GM18909 (cell line): ENCODE results near the gene FAF1.
"Not testable (repeated sequence)": the region's sequence is repeated elsewhere in the genome, so short reads cannot be mapped to it uniquely, and the experiment has no call there.

Source experiments
- ATAC-seq: cut with Tn5 transposase; IDR thresholded peaks from one replicate; pipeline ENCODE4 v1.9.1; 2021; ENCODE audit warnings: mild to moderate bottlenecking; ENCODE audit not compliant: unreplicated experiment, poor library complexity

FAF1 gene

DNA sequence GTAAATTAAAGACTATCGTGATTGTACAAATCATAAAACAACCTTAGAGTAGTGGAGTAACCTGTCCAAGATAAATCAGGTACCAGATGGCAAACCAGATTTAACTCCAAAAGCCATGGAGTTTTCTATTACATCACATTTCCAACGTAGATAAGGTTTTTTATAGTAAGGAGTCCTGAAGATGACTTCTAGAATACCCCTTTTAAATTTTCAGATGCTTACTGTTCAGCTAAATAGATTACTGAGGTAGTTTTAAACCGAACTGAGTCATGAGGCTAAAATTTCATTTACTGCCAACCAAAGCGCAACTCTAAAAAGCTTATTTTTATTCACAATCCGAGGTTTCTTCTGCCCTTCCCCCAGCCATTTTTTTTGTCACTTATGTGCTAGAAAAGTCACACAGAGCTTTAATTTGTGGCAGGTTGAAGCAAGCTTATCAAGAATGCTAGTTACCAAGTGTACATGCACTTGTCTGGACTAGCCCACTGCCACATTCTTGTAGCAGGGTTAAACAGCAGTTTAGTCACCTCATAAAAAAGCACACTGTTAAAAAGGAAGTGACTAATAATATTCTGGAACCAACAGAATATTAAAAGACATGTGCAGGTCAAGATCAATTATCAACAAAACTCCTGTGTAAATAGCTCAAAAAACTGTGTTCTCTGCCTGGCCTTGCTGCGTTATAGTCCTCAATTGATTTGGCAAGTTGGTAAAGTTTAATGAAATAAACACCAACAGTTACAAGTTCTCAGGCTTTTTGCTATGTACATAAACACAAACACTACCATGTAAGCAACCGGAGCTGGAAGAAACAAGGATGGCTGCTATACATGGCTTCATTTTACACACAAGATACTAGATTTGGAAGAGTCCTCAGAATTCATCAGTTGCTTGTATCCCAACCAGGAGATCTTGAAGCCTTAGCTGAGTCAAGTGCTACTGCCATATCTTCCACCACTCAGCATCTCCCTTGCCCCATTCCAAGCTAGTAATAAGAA, 356.5 kb downstream of the FAF1 start:
- no peak for ATAC-seq

DNA sequence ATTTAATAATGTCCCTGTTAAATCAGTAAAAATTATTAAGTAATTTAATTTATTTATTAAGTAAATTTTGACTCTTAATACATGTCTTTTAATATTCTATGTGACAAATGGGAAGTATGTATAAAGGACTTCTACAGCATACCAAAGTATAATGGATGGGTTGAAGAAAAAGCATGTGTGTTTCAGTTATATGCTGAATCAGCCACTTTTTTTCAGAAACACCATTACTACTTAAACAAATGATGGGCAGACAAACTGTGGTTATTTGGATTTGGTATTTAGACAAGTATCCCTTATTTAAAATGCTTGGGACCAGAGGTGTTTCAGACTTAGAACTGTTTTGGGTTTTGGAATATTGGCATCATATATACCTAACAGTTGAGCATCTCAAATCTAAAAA, 360.5 kb downstream of the FAF1 start:
- ATAC-seq: no peak

DNA sequence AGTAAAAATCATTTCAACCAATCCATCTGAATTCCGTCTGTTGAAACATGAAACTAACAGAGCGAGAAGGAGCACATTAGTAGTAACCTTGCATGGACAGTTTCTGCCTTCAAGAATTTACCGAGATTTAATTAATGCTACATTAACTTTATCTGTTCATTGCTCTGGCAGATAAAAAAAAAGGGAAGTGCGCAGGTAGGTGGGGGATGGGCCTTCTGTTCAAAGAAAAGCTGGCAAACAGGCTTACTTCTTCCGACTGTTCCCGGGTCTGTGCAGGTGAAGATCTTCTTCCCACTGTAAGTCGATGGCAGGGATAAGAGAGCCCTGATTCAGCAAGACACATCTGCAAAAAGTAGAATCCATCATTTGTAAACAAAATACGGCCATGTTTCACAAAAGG, 364.2 kb downstream of the FAF1 start:
- no peak for ATAC-seq

DNA sequence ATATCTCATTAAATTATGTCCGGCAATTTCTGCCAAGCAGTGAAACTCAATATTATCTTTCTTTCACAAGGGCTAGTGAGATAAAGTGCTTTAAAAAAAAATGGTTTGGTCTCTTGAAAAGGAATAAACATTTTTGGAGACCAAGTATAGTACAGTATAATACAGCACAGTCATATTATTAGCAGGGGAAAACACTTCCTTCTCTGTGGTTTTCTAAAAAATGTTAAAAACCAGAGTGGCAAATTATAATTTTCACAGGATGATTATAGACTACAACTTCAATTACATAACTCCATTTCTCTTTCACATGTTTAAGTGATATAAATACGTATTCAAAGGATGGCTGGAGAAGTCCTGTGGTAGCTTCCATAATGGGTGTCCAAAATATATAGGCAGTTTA, 366.6 kb downstream of the FAF1 start:
- ATAC-seq: no peak

DNA sequence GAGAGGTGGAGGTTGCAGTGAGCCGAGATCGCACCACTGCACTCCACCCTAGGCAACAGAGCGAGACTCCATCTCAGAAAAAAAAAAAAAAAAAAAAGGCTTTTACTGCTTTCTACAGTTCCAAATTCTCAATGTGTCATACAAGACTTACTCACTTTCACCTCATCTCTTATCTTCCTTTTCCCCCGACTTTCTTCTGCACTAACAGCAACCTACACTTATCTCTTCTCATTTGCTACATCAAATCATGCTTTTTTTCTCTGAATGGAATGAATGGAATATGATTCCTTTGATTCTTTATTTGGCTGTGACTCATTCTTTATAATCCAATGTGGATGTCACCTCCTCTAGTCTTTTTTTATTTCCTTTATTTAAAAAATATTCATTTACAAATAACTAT, 368.5 kb downstream of the FAF1 start:
- no peak for ATAC-seq

DNA sequence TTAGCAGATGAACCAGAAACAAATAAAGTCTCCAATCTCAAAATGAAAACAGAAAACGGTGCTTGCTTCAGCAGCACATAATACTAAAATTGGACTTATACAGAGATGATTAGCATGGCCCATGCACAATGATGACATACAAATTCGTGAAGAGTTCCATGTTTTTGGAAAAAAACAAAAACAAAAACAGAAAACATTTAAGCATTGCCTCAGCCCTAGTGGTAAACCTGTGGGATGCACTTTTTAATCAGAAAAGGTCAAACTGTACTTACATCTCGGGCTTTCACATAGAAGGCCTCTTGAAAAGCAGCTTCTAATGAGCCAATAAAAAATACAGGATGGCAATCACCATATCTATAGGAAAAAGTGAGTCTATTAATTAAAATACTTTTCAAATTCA, 377.7 kb downstream of the FAF1 start:
- ATAC-seq: no peak

DNA sequence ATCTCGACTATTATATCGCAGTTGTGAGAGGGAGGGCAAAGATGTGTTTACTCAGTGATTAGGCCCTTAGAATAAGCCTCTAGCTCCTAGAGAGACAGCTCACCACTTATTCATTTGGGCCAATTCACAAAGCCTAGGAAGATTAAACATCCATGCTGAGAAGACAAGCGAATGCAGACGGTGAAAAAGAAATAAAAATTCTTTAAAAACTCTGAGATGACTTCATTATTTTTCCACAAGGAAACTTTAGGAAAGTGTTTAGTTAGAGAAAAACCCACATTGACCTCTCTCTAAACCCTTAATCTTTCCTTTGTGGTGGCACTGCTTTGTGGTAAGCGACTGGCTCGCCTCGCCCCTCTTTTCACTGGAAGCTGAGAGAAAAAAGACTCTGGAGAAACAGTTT, 390.0 kb downstream of the FAF1 start:
- ATAC-seq: no peak

DNA sequence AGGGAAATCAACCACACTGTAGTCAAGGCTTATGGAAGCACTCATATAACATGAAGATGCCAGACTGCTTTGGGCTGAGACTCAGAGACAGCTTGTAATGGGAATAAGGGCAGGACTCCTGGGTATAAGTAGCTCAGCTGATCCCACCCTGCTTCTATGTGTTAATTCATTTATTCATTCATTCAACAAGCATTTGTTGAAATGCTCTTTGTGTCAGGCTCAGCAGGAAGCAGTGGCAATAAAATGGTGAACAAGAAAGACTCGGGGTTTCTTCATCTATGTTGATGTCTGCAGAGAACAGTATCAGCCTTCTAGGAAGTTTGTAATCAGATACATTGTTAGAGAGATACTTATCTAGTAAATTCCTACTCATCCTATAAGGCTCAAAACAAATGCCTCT, 391.3 kb downstream of the FAF1 start:
- ATAC-seq: no peak

DNA sequence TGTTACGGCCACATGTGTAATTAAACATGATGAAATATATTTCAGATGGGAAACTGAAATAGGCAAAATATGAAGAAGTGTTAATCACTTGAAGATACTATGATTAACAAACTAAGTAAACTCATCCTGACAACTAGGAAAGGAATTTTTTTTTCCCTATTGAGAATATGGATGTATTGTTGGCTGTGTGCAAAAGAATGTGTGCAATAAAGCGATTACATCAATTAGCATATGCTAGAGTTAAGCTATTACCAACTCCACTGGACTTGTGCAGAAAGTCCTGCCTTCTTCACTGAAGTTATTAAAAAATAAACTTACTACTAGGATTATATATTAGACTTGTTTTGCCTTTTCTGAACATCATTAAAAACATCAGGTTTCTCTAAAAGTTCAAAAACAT, 393.7 kb downstream of the FAF1 start:
- ATAC-seq: no peak

DNA sequence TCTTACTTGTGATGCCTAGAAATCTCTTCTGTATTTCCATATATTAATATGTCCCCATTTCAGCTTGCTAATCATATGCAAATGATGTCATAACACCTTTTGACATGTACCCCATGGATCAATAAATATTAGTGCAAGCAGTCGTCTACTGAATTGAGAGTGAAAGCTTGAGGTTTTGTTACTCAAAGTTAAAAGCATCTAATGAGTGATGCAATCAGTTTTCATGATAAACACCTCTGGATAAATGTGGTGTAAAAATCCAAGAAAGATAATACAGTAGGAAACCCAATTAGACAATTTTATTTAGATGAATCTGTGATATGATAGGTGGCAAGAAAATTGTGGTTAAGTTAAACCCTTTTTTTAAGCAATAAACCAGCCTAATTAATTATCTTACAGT, 395.6 kb downstream of the FAF1 start:
- ATAC-seq: no peak

DNA sequence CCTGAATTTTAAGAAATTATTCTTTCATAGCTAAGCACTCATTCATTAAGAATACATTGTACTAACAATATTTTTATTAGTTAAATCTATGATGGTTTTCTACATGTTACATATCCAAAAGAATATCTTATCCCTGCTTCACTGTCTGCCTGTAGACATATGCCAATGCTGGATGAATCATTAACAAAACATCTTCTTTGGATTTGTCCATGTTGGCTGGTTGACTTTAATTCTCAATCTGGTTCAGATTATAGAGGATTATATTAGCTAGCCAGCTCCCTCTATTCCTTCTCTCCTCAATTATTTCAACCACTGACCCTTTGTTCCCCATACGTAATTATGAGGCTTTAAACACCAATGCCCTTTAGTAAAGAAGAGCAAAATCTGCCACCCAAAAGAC, 398.0 kb downstream of the FAF1 start:
- no peak for ATAC-seq

DNA sequence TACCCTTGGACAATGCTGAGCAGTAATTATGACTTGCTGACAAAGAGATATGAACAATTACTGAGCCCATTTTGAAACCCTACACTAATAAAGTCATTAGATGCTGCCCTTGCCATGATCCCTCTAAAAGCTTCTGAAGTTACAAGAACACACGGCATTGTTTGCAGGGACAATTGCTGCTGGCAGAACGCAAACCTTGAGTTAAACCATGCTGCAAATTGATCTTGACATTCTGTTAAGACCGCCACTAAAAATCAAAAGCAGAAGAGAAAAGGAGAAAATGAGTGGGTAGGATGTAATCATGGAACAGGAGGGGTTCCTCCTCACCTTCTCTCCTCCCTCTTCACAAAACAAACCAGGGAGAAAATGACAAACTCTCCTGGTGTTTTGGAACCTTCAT, 400.6 kb downstream of the FAF1 start:
- no peak for ATAC-seq

DNA sequence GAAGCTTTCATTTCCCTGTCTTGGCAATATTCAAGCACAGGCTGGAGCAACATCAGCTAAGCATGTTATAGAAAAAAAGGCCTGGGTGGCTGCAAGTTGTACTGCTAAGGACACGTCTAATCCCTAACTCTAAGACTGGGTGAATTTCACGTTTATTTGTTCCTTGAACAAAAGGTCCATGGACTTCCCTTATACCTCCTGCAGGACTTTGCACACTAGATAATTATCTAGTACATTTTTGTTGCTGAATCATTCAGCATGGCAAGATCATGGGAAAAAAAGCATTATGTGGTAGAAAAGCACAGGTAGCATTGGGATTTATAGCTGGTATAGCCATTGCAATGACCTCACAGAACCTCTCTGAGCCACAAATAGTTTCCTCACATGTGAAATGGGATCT, 406.1 kb downstream of the FAF1 start:
- no peak for ATAC-seq

DNA sequence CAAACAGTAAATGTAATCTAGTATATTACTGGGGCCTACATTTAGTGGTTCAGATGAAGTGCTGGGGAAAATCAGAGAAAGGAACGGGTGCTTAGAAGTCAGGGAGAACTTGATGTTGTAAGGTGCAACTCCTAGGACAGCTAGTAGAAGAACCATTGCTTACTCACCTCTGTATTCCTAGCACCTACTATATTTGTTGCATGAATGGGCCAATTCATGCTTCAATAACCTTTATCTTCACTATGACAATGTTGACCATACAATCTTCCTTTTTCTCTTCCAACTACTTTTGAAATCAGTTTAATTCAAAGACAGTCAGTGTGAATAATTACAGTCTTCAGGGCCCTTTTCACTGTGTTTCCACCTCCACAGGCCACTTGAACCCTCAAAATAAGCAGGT, 411.8 kb downstream of the FAF1 start:
- no peak for ATAC-seq

DNA sequence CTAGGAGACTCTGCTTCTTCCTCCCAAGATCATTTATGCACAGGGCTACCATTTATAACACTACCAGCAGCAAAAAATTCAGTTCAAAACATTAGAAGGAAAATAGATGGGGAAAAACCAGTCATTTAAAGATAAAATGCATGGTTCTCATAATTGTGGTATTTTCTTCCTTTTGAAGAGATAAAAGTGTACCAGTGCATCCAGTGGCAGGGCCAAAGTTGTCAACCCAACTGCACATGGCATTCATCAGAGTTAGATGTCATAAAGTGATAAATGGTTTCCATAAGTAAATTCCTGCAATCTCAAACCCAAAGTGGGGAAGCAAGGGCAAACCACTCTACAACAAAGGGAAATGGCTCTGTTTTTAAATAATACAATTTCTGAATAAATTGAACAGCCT, 417.7 kb downstream of the FAF1 start:
- ATAC-seq: no peak

DNA sequence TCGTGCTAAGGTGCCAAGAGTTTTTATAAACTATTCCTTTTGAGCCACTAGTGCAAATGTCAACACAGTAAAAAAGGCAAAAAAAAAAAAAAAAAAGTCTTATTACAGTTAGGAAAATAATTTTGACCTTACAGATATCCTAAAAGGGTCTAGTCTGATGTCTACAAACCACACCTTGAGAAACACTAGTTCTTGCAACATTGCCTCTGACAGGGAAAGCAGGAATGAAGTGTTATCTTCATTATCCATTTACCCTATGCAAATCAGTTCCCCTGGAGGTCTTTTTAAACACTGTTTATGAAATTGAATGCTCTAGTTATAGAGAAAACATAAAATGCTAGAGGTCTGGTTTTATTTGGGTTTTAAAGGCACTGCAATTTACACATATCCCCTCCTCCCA, 421.6 kb downstream of the FAF1 start:
- no peak for ATAC-seq

DNA sequence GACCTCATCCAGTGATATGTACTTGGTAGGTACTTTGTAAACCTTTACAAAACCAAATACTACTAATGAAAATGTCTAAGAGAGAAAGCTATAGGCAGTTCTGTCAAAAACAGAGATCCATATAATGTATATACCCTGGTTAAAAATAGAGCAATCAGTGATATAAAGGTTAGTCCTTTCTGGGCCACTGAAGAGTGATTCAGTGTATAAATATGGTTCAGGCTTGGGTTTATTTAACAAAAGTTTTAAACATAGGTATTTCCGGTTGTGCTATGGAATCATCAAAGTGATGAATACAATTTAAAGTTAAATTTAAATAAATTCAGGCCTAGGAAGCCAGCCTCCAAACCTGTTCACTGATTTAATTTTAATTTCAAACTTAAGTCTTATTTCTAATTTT, 428.5 kb downstream of the FAF1 start:
- ATAC-seq: no peak

DNA sequence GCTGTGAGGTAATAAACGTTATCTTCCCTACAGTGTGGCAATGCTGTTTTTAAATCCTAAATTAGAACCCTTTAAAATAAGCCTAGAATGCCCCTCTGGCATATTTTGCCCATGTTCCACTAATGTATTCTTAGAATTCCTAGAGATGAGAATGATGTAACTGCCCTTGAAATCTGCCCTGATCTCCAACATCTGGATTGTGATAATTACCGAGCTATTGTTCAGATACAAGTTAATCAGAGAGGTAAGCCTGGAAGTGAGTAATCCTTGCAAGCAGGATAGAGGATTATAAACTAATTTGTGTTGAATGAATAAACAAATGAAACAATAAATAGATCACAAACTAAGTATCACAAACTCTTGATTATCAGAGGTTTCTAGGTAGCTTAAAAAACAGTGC, 429.0 kb downstream of the FAF1 start:
- no peak for ATAC-seq

DNA sequence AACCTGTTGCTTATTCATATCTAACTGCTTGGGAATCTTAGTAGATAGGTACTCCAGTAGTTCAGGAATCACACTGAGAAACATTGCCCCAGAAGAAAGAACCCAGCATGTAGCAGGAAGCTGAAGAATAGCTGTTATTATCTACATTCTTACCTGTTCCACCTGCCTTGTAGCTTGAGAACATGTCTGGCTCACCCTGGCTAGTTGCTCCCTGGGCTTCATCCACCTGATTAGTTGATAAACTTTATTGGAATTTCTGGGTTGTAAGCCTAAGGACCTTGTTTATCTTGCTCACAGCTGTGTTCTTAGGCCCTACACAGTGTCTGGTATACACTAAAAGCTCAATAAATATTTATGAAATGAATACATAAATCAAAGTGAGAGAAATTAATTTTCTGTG, 430.6 kb downstream of the FAF1 start:
- no peak for ATAC-seq

DNA sequence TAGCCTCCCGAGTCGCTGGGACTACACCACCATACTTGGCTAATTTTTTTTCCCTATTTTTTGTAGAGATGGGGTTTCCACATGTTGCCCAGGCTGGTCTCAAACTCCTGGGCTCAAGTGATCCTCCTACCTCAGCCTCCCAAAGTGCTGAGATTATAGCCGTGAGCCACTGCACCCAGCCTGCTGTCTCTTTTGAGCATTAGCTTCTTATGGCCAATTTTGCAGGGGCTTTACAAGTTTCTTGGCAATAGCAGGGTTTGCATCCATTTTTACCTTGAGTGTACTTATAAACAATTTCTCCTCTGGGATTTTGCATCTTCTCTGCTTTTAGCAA, 432.1 kb downstream of the FAF1 start:
- ATAC-seq: not testable (repeated sequence)

DNA sequence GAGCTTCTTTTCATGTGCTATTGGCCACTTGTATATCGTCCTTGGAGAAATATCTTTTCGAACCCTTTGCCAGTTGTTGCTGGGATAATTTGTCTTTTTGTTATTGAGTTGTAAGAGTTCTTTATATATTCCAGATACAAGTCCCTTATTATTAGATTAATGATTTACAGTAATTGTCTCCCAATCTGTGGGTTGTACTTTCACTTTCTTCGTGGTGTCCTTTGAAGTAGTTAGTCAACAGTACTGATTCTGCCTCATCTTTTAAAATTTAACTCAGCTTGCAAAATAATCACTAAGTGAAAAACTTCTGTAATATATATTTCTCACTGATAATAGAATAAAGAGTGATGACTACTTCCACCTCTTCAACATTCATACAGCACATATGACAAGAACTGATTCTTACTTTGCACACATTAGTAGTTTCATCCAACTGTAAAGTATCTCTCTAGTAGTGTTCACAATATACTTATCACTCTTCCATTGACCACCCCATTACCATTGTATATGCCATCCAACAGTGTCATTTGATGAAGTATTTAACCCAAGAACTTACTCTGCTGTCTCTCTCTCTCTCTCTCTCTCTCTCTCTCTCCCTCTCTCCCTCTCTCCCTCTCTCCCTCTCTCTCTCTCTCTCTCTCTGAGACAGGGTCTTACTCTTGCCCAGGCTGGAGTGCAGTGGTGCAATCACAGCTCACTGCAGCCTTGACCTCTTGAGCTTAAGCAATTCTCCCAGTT, 432.6 kb downstream of the FAF1 start:
- ATAC-seq: peak; percentile 75

DNA sequence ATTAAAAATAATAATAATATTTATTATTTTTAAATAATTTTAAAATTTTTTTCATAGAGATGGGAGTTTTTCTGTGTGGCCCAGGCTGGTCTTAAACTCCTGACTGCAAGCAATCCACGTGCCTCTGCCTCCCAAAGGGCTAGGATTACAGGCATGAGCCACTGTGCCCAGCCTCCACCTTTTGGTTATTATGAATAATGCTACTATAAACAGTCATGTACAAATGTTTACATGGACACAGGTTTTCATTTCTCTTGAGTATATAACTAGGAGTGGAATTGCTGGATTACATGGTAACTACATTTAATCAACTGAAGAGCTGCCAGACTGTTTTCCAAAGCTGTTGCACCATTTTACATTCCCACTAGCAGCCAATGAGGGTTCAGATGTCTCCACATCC, 433.6 kb downstream of the FAF1 start:
- ATAC-seq: no peak
